Cardiac muscle cell (in vitro differentiated cells and primary cell): ENCODE results near the gene LIG3. TPM values are rescaled to one million over a fixed set of nuclear protein-coding genes. Genes with fewer than 3 reads are reported as not detected.

Experiments used
- DNase-seq, 2 donors: peaks; one replicate each; pipeline versions ENCODE4 v3.0.0 to v3.0.0-alpha.2; 2010 to 2017; ENCODE audit warnings: low read depth in 1 of 2, low spot score in 1 of 2
- H3K27ac ChIP-seq: fragments of 200-600 bp; sonication (generic); 2 replicates; pipeline ENCODE4 v1.5.1; 2016
- H3K27me3 ChIP-seq: fragments of 200-600 bp; sonication (generic); 2 replicates; pipeline ENCODE4 v1.6.0; 2016; ENCODE audit warnings: control low read depth
- H3K36me3 ChIP-seq: fragments of 200-600 bp; sonication (generic); 2 replicates; pipeline ENCODE4 v1.5.1; 2016; ENCODE audit warnings: control low read depth
- H3K4me1 ChIP-seq: fragments of 200-600 bp; sonication (generic); 2 replicates; pipeline ENCODE4 v1.8.1; 2017; ENCODE audit warnings: low read depth, mild to moderate bottlenecking, mixed run types
- H3K4me3 ChIP-seq: fragments of 200-600 bp; sonication (generic); 2 replicates; pipeline ENCODE4 v1.5.1; 2016; ENCODE audit warnings: mild to moderate bottlenecking
- H3K9me3 ChIP-seq: fragments of 200-600 bp; sonication (generic); 2 replicates; pipeline ENCODE4 v1.5.1; 2017; ENCODE audit warnings: low read depth, mild to moderate bottlenecking, control low read depth
- CTCF ChIP-seq: IDR thresholded peaks from 2 replicates; pipeline ENCODE4 v1.5.1; 2012; ENCODE audit warnings: low read depth, mild to moderate bottlenecking, low read length
- polyA plus RNA-seq: library from polyadenylated mRNA; unstranded; fragments of >200 nt; fragmentation: Nextera tagmentation; extraction: Ambion mirVana; gene quantifications from 2 replicates; pipeline ENCODE4 v1.2.1, GENCODE V29; 2016
- total RNA-seq: library from RNA; depleted of rRNA; stranded (reverse); fragments of >200 nt; gene quantifications from 2 replicates; pipeline ENCODE4 v1.2.3, GENCODE V29; 2016

The LIG3 gene
- total and polyA plus RNA-seq, 2 experiments from 2014 or later: 27.9 to 85.5 TPM

- H3K36me3 ChIP-seq: peaks cover 52% of the 10 kb centered on the region
- no peak overlapping the region for H3K4me3 ChIP-seq
- H3K27me3 ChIP-seq: no peaks in the 10 kb centered on the region
- no peak for DNase-seq
- no peaks in the 10 kb centered on the region for H3K9me3 ChIP-seq
- TF ChIP-seq CTCF: no peak
- H3K27ac ChIP-seq: no peak overlapping the region
- no peaks in the 10 kb centered on the region for H3K4me1 ChIP-seq
Measured at GRCh38 chr17:35001549-35001948, 21.2 kb downstream of the LIG3 start.

GRCh38 chr17:35002876-35003551 lies 22.7 kb downstream of the LIG3 start:
- peak in 1 of 2 donors; percentile 78 for DNase-seq
- H3K4me3 ChIP-seq: no peak overlapping the region
- H3K27ac ChIP-seq: no peak overlapping the region
- TF ChIP-seq CTCF: no peak
- H3K27me3 ChIP-seq: no peaks in the 10 kb centered on the region
- H3K36me3 ChIP-seq: peaks cover 47% of the 10 kb centered on the region
- no peaks in the 10 kb centered on the region for H3K9me3 ChIP-seq
- no peaks in the 10 kb centered on the region for H3K4me1 ChIP-seq

- no peak for DNase-seq
- no peaks in the 10 kb centered on the region for H3K27me3 ChIP-seq
- TF ChIP-seq CTCF: no peak
- H3K36me3 ChIP-seq: peaks cover 42% of the 10 kb centered on the region
- no peak overlapping the region for H3K27ac ChIP-seq
- H3K9me3 ChIP-seq: no peaks in the 10 kb centered on the region
- H3K4me3 ChIP-seq: no peak overlapping the region
- no peaks in the 10 kb centered on the region for H3K4me1 ChIP-seq
Measured at GRCh38 chr17:35003778-35004177, 23.5 kb downstream of the LIG3 start.

GRCh38 chr17:35006345-35006744 lies 26.0 kb downstream of the LIG3 start:
- H3K36me3 ChIP-seq: peaks cover 23% of the 10 kb centered on the region
- H3K4me1 ChIP-seq: no peaks in the 10 kb centered on the region
- H3K27me3 ChIP-seq: no peaks in the 10 kb centered on the region
- TF ChIP-seq CTCF: no peak
- no peaks in the 10 kb centered on the region for H3K9me3 ChIP-seq
- no peak for DNase-seq
- H3K27ac ChIP-seq: no peak overlapping the region
- no peak overlapping the region for H3K4me3 ChIP-seq

GRCh38 chr17:35006961-35007360 lies 26.6 kb downstream of the LIG3 start:
- no peak for TF ChIP-seq CTCF
- Histone ChIP-seq H3K27ac (no peak overlapping the region), H3K36me3 (peaks cover 18% of the 10 kb centered on the region), H3K27me3 (no peaks in the 10 kb centered on the region), H3K9me3 (no peaks in the 10 kb centered on the region), H3K4me3 (no peak overlapping the region), H3K4me1 (no peaks in the 10 kb centered on the region)
- DNase-seq: no peak

GRCh38 chr17:35010093-35010492 lies 29.8 kb downstream of the LIG3 start:
- H3K27ac ChIP-seq: no peak overlapping the region
- H3K4me1 ChIP-seq: no peaks in the 10 kb centered on the region
- DNase-seq: no peak
- no peaks in the 10 kb centered on the region for H3K9me3 ChIP-seq
- no peaks in the 10 kb centered on the region for H3K36me3 ChIP-seq
- no peak for TF ChIP-seq CTCF
- H3K27me3 ChIP-seq: no peaks in the 10 kb centered on the region
- H3K4me3 ChIP-seq: no peak overlapping the region
